TTC549 (cell line): ENCODE results near the gene RBP4.

ENCODE experiments used
- FAIRE-seq: peaks from 2 replicates; lab custom pipeline; 2012; peaks lifted over from hg19 to GRCh38; lab: Jason Lieb, UNC

The RBP4 gene

GRCh38 chr10:93601146-93601773, at the start of gene RBP4:
RBP4 (minus strand) TSS chr10:93601235; CDS start chr10:93601028, 207 bp downstream.
- no peak for FAIRE-seq

GRCh38 chr10:93639791-93640190, 38.8 kb upstream of the RBP4 start:
- no peak for FAIRE-seq

- FAIRE-seq: no peak
Observed at GRCh38 chr10:93630625-93631557, 29.9 kb upstream of the RBP4 start.

- FAIRE-seq: no peak
Observed at GRCh38 chr10:93629647-93630305, 28.7 kb upstream of the RBP4 start.

GRCh38 chr10:93628858-93629257, 27.8 kb upstream of the RBP4 start:
- FAIRE-seq: no peak

- no peak for FAIRE-seq
Observed at GRCh38 chr10:93622942-93623341, 21.9 kb upstream of the RBP4 start.

GRCh38 chr10:93620925-93621324, 19.9 kb upstream of the RBP4 start:
- no peak for FAIRE-seq

- no peak for FAIRE-seq
Observed at GRCh38 chr10:93615576-93616235, 14.7 kb upstream of the RBP4 start.

- no peak for FAIRE-seq
Observed at GRCh38 chr10:93614101-93614825, 13.2 kb upstream of the RBP4 start.

- FAIRE-seq: no peak
Observed at GRCh38 chr10:93613126-93613525, 12.1 kb upstream of the RBP4 start.

GRCh38 chr10:93612311-93612710, 11.3 kb upstream of the RBP4 start, which contains the start of gene PDE6C:
PDE6C (plus strand) TSS chr10:93612537; CDS start chr10:93612726, 189 bp downstream.
- FAIRE-seq: no peak

GRCh38 chr10:93608421-93608820, 7.4 kb upstream of the RBP4 start:
- no peak for FAIRE-seq

GRCh38 chr10:93604146-93604545, 3.1 kb upstream of the RBP4 start:
- no peak for FAIRE-seq

- FAIRE-seq: no peak
Observed at GRCh38 chr10:93603023-93603422, 2.0 kb upstream of the RBP4 start.

GRCh38 chr10:93601774-93602162, 733 bp upstream of the RBP4 start:
- no peak for FAIRE-seq

GRCh38 chr10:93600446-93601145, 439 bp downstream of the RBP4 start:
- FAIRE-seq: no peak

- no peak for FAIRE-seq
Observed at GRCh38 chr10:93599778-93600177, 1.3 kb downstream of the RBP4 start.

- no peak for FAIRE-seq
Observed at GRCh38 chr10:93599335-93599734, 1.7 kb downstream of the RBP4 start.

- no peak for FAIRE-seq
Observed at GRCh38 chr10:93598157-93598556, 2.9 kb downstream of the RBP4 start.

GRCh38 chr10:93597075-93597599, 3.9 kb downstream of the RBP4 start:
- no peak for FAIRE-seq

- FAIRE-seq: no peak
Observed at GRCh38 chr10:93596539-93596938, 4.5 kb downstream of the RBP4 start.
